Vagina (tissue), 2 donors: ENCODE measurements around the gene NRXN3. TPM values are rescaled to one million over a fixed set of nuclear protein-coding genes. Genes with fewer than 3 reads are reported as not detected.

Experiments used
- DNase-seq, 2 donors: peaks; one replicate each; pipeline ENCODE4 v3.0.0-alpha.2; 2017; ENCODE audit errors: extremely low spot score in 2 of 2
- H3K27ac ChIP-seq: fragments of 200-600 bp; sonication (generic); one replicate; pipeline ENCODE4 v1.5.1; 2019
- H3K27me3 ChIP-seq: fragments of 200-600 bp; sonication (generic); one replicate; pipeline ENCODE4 v1.5.1; 2019
- H3K36me3 ChIP-seq, 2 donors: fragments of 200-600 bp; sonication (generic); one replicate each; pipeline ENCODE4 v1.5.1; 2017 to 2019
- H3K4me1 ChIP-seq: fragments of 200-600 bp; sonication (generic); one replicate; pipeline ENCODE4 v1.5.1; 2019
- H3K4me3 ChIP-seq, 2 donors: fragments of 200-600 bp; sonication (generic); 1 replicate in 1 of 2; 2 replicates in 1 of 2; pipeline ENCODE4 v1.5.1; 2016 to 2019
- H3K9me3 ChIP-seq: fragments of 200-600 bp; sonication (generic); one replicate; pipeline ENCODE4 v1.5.1; 2019
- CTCF ChIP-seq, 3 experiments: fragments of 450-650 bp in 2 of 3; fragments of 200-600 bp in 1 of 3; sonication (generic) in 1 of 3; IDR thresholded peaks; one replicate each; pipeline ENCODE4 v1.5.1; 2017 to 2019; ENCODE audit warnings: antibody characterized with exemption in 3 of 3, mild to moderate bottlenecking in 2 of 3, moderate library complexity in 2 of 3
- POLR2A ChIP-seq, 2 donors: fragments of 450-650 bp; IDR thresholded peaks; one replicate each; pipeline ENCODE4 v1.6.1; 2017; ENCODE audit warnings: antibody characterized with exemption in 2 of 2, mild to moderate bottlenecking in 2 of 2, moderate library complexity in 2 of 2
- POLR2AphosphoS5 ChIP-seq, 2 donors: sonication (generic); formaldehyde crosslinking; IDR thresholded peaks; one replicate each; pipeline ENCODE4 v1.9.0; 2017; ENCODE audit warnings: antibody characterized with exemption in 2 of 2, mild to moderate bottlenecking in 2 of 2, low read depth in 1 of 2; ENCODE audit not compliant: insufficient read depth in 1 of 2
- intact Hi-C: fragments of 100-400 bp; cut with DNase I; formaldehyde crosslinking; loops from one replicate; pipeline ENCODE4 v1.15.1; 2023
- total RNA-seq: library from RNA; depleted of rRNA; stranded (reverse); fragments of >200 nt; gene quantifications from one replicate; pipeline ENCODE4 v1.2.3, GENCODE V29; 2016

NRXN3 gene
- total RNA-seq, 1 donor from 2014 or later, result 4.7 TPM

GRCh38 chr14:79417961-79418360, 1247.8 kb downstream of the NRXN3 start:
- Histone ChIP-seq H3K9me3 (no peaks in the 10 kb centered on the region), H3K4me3 (no peak overlapping the region), H3K4me1 (no peaks in the 10 kb centered on the region), H3K27me3 (no peaks in the 10 kb centered on the region), H3K27ac (no peak overlapping the region), H3K36me3 (no peaks in the 10 kb centered on the region)
- intact Hi-C loops, result no loop called here
- TF ChIP-seq POLR2AphosphoS5 (IDR thresholded peaks at IDR 0.05; ENCODE audit: insufficient read depth in 1 of 2, low read depth in 1 of 2) (no peak), POLR2A (IDR thresholded peaks at IDR 0.05) (no peak), CTCF (IDR thresholded peaks at IDR 0.05) (no peak)
- DNase-seq, result no peak

DNA sequence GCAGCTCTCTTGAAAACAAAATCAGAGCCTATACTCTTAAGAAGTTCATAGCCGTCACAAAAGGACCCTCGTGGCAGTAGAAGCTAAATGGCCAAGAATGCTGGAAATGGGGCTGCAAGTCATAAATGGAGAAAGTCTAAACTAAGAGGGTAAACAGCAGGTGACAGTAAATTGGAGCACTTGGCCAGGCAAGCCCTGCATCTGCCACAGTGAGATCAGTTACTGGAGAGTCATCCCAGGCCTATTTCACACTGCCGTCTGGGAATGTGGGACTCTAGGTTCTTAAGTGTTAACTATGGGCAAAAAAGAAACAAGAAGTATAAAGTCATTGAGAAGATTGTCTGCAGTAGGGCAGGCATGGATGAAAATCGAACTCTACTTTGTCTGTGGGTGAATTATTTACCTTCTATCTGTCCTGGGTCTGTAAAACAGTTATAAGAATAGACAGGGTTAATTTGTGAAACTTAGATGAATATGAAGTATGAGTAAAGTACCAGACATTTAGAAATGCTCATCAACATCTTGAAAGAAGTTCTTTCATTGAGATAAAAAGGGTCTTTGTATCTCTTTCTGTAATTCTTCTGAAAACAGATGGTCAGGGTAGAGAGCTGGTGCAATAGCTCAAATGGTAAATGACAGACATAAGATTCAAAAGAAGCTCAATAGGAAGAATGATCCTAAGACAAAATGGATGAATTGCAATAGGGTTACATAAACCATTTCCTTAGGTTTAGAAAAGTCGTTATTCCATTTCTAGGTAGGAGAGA, 1248.7 kb downstream of the NRXN3 start:
- TF ChIP-seq POLR2A (IDR thresholded peaks at IDR 0.05), result no peak
- no peak for TF ChIP-seq CTCF (IDR thresholded peaks at IDR 0.05)
- TF ChIP-seq POLR2AphosphoS5 (IDR thresholded peaks at IDR 0.05; ENCODE audit: insufficient read depth in 1 of 2, low read depth in 1 of 2), result no peak
- intact Hi-C loops, result no loop called here
- H3K27me3 ChIP-seq, result no peaks in the 10 kb centered on the region

DNA sequence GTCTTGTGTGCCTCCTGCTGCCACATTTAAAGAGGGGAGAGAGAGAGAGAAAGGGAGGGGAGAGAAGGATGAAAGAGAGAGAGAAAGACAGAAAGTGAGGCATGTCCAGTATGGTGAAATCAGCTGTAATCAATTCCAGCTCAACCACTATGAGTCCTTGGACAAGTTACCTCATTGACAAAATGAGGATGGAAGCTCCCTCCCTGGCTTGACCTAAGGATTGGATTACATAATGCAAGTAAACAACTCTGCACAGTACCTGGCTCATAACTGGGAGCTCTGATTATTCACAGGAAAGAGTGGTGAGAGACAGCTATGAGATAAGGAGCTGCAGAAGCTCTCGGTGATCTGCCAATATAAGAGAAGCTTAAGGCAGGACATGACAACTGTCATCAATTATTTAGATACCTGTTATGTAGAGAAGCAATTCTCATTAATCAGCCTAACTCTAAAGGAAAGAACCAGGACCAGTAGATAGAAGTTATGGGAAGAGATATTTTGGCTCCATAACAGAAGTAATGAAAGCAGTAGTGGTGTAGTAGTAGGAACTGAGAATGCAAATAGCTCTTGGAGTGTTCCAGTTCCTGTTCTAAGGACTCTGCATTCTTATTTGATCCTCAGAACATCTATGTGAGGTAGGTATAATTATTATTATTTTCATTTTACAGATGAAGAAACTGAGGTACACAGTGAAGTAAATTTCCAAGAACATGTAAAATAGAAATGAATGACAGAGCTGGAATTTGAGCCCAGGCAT, 1249.6 kb downstream of the NRXN3 start:
- intact Hi-C loops, result no loop called here
- no peak for TF ChIP-seq POLR2AphosphoS5 (IDR thresholded peaks at IDR 0.05; ENCODE audit: insufficient read depth in 1 of 2, low read depth in 1 of 2)
- no peak for TF ChIP-seq POLR2A (IDR thresholded peaks at IDR 0.05)
- no peak for TF ChIP-seq CTCF (IDR thresholded peaks at IDR 0.05)
- DNase-seq, result no peak
- Histone ChIP-seq H3K4me3 (no peak overlapping the region), H3K27me3 (no peaks in the 10 kb centered on the region), H3K4me1 (no peaks in the 10 kb centered on the region), H3K9me3 (no peaks in the 10 kb centered on the region), H3K36me3 (no peaks in the 10 kb centered on the region), H3K27ac (no peak overlapping the region)

More for the DNA sequence above, 1248.7 kb downstream of the NRXN3 start:
- no peak for DNase-seq
- Histone ChIP-seq H3K27ac (no peak overlapping the region), H3K36me3 (no peaks in the 10 kb centered on the region), H3K9me3 (no peaks in the 10 kb centered on the region), H3K4me3 (no peak overlapping the region), H3K4me1 (no peaks in the 10 kb centered on the region)

DNA sequence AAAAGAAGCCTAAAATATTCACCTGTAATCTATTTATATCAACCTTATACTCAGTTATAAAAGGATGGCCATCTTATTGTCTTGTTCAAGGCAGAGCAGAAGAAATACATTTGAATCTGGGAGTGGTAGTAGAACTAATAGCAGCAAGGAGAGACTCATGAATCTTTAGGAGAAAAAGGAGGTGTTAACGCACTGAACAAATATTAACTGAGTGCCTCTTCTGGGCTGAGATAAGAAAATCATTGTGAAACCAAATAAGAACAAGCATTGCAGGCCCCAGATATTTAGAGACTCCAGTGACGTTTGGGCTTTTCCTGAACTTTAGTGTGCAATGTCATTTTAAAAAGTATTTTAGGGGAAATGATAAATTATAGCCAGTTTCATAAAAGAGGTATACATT, 1250.6 kb downstream of the NRXN3 start:
- no peaks in the 10 kb centered on the region for H3K4me1 ChIP-seq
- DNase-seq, result no peak
- TF ChIP-seq POLR2AphosphoS5 (IDR thresholded peaks at IDR 0.05; ENCODE audit: insufficient read depth in 1 of 2, low read depth in 1 of 2) (no peak), POLR2A (IDR thresholded peaks at IDR 0.05) (no peak), CTCF (IDR thresholded peaks at IDR 0.05) (no peak)
- no peak overlapping the region for H3K27ac ChIP-seq
- no peaks in the 10 kb centered on the region for H3K9me3 ChIP-seq
- H3K36me3 ChIP-seq, result no peaks in the 10 kb centered on the region
- no peaks in the 10 kb centered on the region for H3K27me3 ChIP-seq
- H3K4me3 ChIP-seq, result no peak overlapping the region
- intact Hi-C loops, result no loop called here

- TF ChIP-seq CTCF (IDR thresholded peaks at IDR 0.05) (no peak), POLR2A (IDR thresholded peaks at IDR 0.05) (no peak), POLR2AphosphoS5 (IDR thresholded peaks at IDR 0.05; ENCODE audit: insufficient read depth in 1 of 2, low read depth in 1 of 2) (no peak)
- Histone ChIP-seq H3K36me3 (no peaks in the 10 kb centered on the region), H3K27me3 (no peaks in the 10 kb centered on the region), H3K4me3 (no peak overlapping the region), H3K4me1 (no peaks in the 10 kb centered on the region), H3K9me3 (no peaks in the 10 kb centered on the region), H3K27ac (no peak overlapping the region)
- intact Hi-C loops, result no loop called here
- DNase-seq, result no peak
Measured at GRCh38 chr14:79421811-79422210, 1251.6 kb downstream of the NRXN3 start.
